ENCODE data around the gene CELF6.

The CELF6 gene

DNA sequence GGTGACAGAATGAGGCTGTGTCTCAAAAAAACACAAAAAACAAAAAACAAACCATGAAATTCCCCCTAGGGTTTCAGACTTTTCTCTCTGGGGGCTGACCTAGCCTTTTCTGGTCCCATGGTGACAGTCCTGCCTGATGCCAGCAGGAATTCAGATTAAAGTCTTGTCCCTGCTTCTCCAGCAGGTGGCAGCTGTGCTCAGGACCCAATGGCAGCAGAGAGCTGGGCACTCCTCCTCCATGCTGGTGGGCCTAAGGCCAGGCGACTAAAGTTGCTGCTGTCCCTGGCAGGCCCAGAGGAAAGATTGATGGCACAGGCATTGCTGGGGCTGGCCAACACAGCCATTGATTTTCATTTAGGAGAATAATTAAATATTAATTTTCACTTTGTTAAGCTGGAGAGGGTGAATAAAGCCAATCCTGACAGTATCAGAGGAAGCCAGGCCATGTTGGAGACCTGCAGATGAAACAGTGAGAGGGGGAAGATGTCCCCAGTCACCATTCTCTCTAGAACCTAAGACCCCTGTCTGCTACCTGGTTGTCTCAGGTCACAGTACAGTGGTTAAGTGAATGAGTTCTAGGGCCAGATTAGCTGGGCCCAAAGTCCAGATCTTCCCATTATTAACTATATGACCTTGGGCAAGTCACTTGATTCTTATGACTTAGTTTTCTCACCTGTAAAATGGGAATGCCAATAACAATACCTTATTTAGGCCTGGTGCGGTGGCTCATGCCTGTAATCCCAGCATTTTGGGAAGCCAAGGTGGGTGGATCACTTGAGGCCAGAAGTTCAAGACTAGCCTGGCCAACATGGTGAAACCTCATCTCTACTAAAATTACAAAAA, 7.1 kb downstream of the CELF6 start:
- H3K4me1 ChIP-seq (ENCODE audit: control insufficient read depth in 1 of 2, insufficient read depth in 1 of 2, low read depth in 1 of 2, low read length in 1 of 2), result no peaks in the 10 kb centered on the region
- no peaks in the 10 kb centered on the region for H3K27me3 ChIP-seq
- no peaks in the 10 kb centered on the region for H3K9me3 ChIP-seq
- no peaks in the 10 kb centered on the region for H3K36me3 ChIP-seq
- no peak overlapping the region for H3K27ac ChIP-seq
- TF ChIP-seq, protein P1, sequence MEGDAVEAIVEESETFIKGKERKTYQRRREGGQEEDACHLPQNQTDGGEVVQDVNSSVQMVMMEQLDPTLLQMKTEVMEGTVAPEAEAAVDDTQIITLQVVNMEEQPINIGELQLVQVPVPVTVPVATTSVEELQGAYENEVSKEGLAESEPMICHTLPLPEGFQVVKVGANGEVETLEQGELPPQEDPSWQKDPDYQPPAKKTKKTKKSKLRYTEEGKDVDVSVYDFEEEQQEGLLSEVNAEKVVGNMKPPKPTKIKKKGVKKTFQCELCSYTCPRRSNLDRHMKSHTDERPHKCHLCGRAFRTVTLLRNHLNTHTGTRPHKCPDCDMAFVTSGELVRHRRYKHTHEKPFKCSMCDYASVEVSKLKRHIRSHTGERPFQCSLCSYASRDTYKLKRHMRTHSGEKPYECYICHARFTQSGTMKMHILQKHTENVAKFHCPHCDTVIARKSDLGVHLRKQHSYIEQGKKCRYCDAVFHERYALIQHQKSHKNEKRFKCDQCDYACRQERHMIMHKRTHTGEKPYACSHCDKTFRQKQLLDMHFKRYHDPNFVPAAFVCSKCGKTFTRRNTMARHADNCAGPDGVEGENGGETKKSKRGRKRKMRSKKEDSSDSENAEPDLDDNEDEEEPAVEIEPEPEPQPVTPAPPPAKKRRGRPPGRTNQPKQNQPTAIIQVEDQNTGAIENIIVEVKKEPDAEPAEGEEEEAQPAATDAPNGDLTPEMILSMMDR (IDR thresholded peaks at IDR 0.05), result peak; percentile 73
- no peak overlapping the region for H3K4me3 ChIP-seq (ENCODE audit: low read depth in 1 of 2, low read length in 1 of 2)

- H3K27ac ChIP-seq, result no peak overlapping the region
- no peak overlapping the region for H3K4me3 ChIP-seq (ENCODE audit: low read depth in 1 of 2, low read length in 1 of 2)
- no peaks in the 10 kb centered on the region for H3K27me3 ChIP-seq
- TF ChIP-seq, protein P1 (IDR thresholded peaks at IDR 0.05), result no peak
- H3K4me1 ChIP-seq (ENCODE audit: control insufficient read depth in 1 of 2, insufficient read depth in 1 of 2, low read depth in 1 of 2, low read length in 1 of 2), result peaks cover 0 to 10% of the 10 kb centered on the region in 2 experiments
- H3K36me3 ChIP-seq, result no peaks in the 10 kb centered on the region
- H3K9me3 ChIP-seq, result no peaks in the 10 kb centered on the region
These were observed 12.9 kb downstream of the CELF6 start for GRCh38 chr15:72307026-72307425.

DNA sequence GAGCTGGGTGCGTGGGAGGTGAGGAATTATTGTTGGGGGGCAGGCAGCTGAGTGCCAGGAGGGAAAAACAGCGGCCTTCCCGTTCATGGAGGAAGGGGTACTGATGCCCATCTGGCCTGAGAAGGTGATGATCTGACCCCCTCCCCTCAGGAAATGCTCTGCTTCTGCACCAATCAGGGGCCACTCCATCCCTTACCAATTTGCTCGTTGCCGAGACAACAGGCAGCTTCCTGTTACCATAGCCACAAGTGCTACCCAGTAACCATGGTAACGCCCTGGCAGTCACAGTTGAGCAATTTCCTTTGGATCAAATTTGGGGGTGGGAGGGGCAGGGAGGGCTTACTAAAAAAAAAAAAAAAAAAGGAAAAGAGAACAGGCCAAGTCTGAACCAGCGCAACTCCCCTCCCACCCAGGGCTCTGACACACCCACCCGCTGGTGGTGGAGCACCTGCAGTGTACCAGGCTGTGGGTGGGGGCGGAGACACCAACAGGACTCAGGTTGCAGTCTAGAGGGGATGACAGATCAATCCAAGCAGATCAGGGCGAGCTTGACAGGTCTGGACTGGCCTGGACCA, 13.7 kb downstream of the CELF6 start:
- Histone ChIP-seq H3K4me1 (ENCODE audit: control insufficient read depth in 1 of 2, insufficient read depth in 1 of 2, low read depth in 1 of 2, low read length in 1 of 2) (peaks cover 0 to 10% of the 10 kb centered on the region in 2 experiments), H3K36me3 (no peaks in the 10 kb centered on the region), H3K4me3 (ENCODE audit: low read depth in 1 of 2, low read length in 1 of 2) (no peak overlapping the region), H3K27me3 (no peaks in the 10 kb centered on the region), H3K9me3 (no peaks in the 10 kb centered on the region), H3K27ac (no peak overlapping the region)
- TF ChIP-seq, protein P1 (IDR thresholded peaks at IDR 0.05), result no peak

DNA sequence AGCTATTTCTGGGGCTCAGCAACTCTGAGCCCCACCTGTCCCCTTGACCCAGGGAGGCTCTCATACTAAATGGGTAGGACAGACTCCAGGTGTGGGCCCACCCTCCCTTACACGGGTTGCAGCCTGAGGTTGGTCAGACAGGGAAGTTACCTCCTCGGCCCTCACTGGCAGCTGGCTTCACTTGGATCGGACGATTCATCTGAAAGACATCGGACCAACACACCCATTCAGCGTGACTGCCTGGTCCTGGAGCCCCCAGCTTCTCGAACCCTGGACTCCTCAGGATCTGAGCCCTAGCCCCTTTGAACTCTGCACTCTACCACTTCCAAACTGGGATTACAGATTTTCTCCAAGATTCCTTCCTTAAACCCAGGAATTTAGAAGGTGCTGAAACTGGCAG, 15.4 kb downstream of the CELF6 start:
- Histone ChIP-seq H3K27me3 (no peaks in the 10 kb centered on the region), H3K9me3 (no peaks in the 10 kb centered on the region), H3K4me1 (ENCODE audit: control insufficient read depth in 1 of 2, insufficient read depth in 1 of 2, low read depth in 1 of 2, low read length in 1 of 2) (peaks cover 0 to 10% of the 10 kb centered on the region in 2 experiments), H3K4me3 (ENCODE audit: low read depth in 1 of 2, low read length in 1 of 2) (no peak overlapping the region), H3K36me3 (no peaks in the 10 kb centered on the region), H3K27ac (no peak overlapping the region)
- TF ChIP-seq, protein P1 (IDR thresholded peaks at IDR 0.05), result no peak

DNA sequence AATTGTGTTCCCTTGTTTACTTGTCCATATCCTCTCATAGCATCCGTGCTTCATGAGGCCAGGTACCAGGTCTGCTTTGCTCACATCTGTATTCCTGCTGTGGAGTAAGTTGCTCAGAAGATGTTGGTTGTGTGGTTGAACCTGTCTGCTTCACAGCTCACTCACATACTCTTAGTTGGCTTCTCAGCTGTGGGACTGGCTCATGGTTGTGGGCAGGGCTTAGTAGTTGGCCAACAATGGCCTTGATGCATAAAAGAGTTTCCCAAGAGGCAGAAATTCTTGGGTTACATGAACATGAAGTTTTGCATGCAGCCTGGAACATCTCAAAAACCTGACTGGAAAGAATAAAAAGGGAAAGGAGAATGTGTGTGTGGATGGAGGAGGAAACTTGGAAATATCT, 17.0 kb downstream of the CELF6 start:
- H3K27me3 ChIP-seq, result no peaks in the 10 kb centered on the region
- no peaks in the 10 kb centered on the region for H3K36me3 ChIP-seq
- H3K4me1 ChIP-seq (ENCODE audit: control insufficient read depth in 1 of 2, insufficient read depth in 1 of 2, low read depth in 1 of 2, low read length in 1 of 2), result peaks cover 0 to 10% of the 10 kb centered on the region in 2 experiments
- TF ChIP-seq, protein P1 (IDR thresholded peaks at IDR 0.05), result no peak
- no peak overlapping the region for H3K27ac ChIP-seq
- no peak overlapping the region for H3K4me3 ChIP-seq (ENCODE audit: low read depth in 1 of 2, low read length in 1 of 2)
- no peaks in the 10 kb centered on the region for H3K9me3 ChIP-seq

Measured in neutrophil (primary cell).